ENCODE data around the gene SART1.

SART1 gene

GRCh38 chr11:65967329-65967934 is 5.9 kb downstream of the SART1 start:
- DNase-seq (ENCODE audit: insufficient read length, low spot score) (no peak), FAIRE-seq (no peak)
- no peak for TF ChIP-seq CTCF (IDR thresholded peaks at IDR 0.05; ENCODE audit: insufficient read depth, missing control alignments)

GRCh38 chr11:65968600-65969482 is 7.3 kb downstream of the SART1 start:
- DNase-seq (ENCODE audit: insufficient read length, low spot score) = no peak
- no peak for TF ChIP-seq CTCF (IDR thresholded peaks at IDR 0.05; ENCODE audit: insufficient read depth, missing control alignments)
- no peak for FAIRE-seq

GRCh38 chr11:65972116-65972515 is 10.6 kb downstream of the SART1 start:
- no peak for TF ChIP-seq CTCF (IDR thresholded peaks at IDR 0.05; ENCODE audit: insufficient read depth, missing control alignments)
- FAIRE-seq (no peak), DNase-seq (ENCODE audit: insufficient read length, low spot score) (no peak)

GRCh38 chr11:65973439-65974110 is 12.0 kb downstream of the SART1 start:
- no peak for FAIRE-seq
- no peak for TF ChIP-seq CTCF (IDR thresholded peaks at IDR 0.05; ENCODE audit: insufficient read depth, missing control alignments)
- DNase-seq (ENCODE audit: insufficient read length, low spot score) = no peak

- DNase-seq (ENCODE audit: insufficient read length, low spot score) (no peak), FAIRE-seq (no peak)
- no peak for TF ChIP-seq CTCF (IDR thresholded peaks at IDR 0.05; ENCODE audit: insufficient read depth, missing control alignments)
These were observed 14.2 kb downstream of the SART1 start for GRCh38 chr11:65975771-65976170.

GRCh38 chr11:65976216-65977176 is 15.0 kb downstream of the SART1 start:
- FAIRE-seq (no peak), DNase-seq (ENCODE audit: insufficient read length, low spot score) (no peak)
- no peak for TF ChIP-seq CTCF (IDR thresholded peaks at IDR 0.05; ENCODE audit: insufficient read depth, missing control alignments)

All from D721Med (cell line).